ENCODE data around the gene PPP1R8. TPM values are rescaled to one million over a fixed set of nuclear protein-coding genes. Genes with fewer than 3 reads are reported as not detected.
A peak's percentile ranks its signal among the peaks of the same experiment; 100 is the strongest.

Gene PPP1R8
- total and polyA plus RNA-seq, 9 of the 15 experiments (the other 6 are each of a cell fraction or from before 2014, with no cell fraction given) = 16.2 to 107 (median 75.3) TPM

GRCh38 chr1:27858072-27858948 lies 27.7 kb downstream of the PPP1R8 start (continued):
- TF ChIP-seq TFAP4 (CRISPR knock-in tag; IDR thresholded peaks at IDR 0.05; ENCODE audit: borderline replicate concordance) (peak; percentile 48; the same call in 1 of the 2 replicates), CREB3 (tag; conservative IDR thresholded peaks at IDR 0.05; ENCODE audit: low read depth) (no peak), CTBP1 (IDR thresholded peaks at IDR 0.05; ENCODE audit: borderline replicate concordance) (peak; percentile 68; the same call in 1 of the 2 replicates), XRCC5 (IDR thresholded peaks at IDR 0.05; ENCODE audit: low read depth, low read length) (peak; percentile 91; the same call in 1 of the 2 replicates), MAZ (CRISPR knock-in tag; conservative IDR thresholded peaks at IDR 0.05 in 1 of 2, IDR thresholded peaks at IDR 0.05 in 1 of 2) (peak; percentile 58 to 92; a peak in 3 of 4 replicates), RCOR1 (IDR thresholded peaks at IDR 0.05; ENCODE audit: borderline replicate concordance in 1 of 2, low read depth in 2 of 2, low read length in 2 of 2) (peak in 1 of 2 experiments; percentile 52; a peak in 1 of 4 replicates), EP300 (IDR thresholded peaks at IDR 0.05; ENCODE audit: low read length) (peak; percentile 54; the same call in 1 of the 2 replicates), RNF219 (CRISPR knock-in tag; IDR thresholded peaks at IDR 0.05) (no peak), ASH1L (IDR thresholded peaks at IDR 0.05; ENCODE audit: borderline replicate concordance, low read depth, partially characterized antibody) (no peak), SMC3 (conservative IDR thresholded peaks at IDR 0.05; ENCODE audit: insufficient read depth, low read depth, low read length) (peak; percentile 97), TEAD1 (CRISPR knock-in tag; IDR thresholded peaks at IDR 0.05) (peak in 1 of 2 experiments; percentile 46; a peak in 1 of 4 replicates), REST (IDR thresholded peaks at IDR 0.05; ENCODE audit: borderline replicate concordance) (peak; percentile 92), REST (CRISPR knock-in tag; IDR thresholded peaks at IDR 0.05; ENCODE audit: low read depth) (no peak)

Measured in K562 (cell line).